ENCODE data around the gene CREB5. TPM values are rescaled to one million over a fixed set of nuclear protein-coding genes. Genes with fewer than 3 reads are reported as not detected.

CREB5 gene
- total and polyA plus RNA-seq, 9 donors, result 0.71 to 15.0 (median 2.7) TPM

GRCh38 chr7:28434510-28434909, 22.2 kb downstream of the CREB5 start:
- 54 to 71% (median 64%) methylated on average over 1 of the region's 1 CpG for WGBS, 3 donors
- TF ChIP-seq, protein P1, sequence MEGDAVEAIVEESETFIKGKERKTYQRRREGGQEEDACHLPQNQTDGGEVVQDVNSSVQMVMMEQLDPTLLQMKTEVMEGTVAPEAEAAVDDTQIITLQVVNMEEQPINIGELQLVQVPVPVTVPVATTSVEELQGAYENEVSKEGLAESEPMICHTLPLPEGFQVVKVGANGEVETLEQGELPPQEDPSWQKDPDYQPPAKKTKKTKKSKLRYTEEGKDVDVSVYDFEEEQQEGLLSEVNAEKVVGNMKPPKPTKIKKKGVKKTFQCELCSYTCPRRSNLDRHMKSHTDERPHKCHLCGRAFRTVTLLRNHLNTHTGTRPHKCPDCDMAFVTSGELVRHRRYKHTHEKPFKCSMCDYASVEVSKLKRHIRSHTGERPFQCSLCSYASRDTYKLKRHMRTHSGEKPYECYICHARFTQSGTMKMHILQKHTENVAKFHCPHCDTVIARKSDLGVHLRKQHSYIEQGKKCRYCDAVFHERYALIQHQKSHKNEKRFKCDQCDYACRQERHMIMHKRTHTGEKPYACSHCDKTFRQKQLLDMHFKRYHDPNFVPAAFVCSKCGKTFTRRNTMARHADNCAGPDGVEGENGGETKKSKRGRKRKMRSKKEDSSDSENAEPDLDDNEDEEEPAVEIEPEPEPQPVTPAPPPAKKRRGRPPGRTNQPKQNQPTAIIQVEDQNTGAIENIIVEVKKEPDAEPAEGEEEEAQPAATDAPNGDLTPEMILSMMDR (IDR thresholded peaks at IDR 0.05), result no peak
- TF ChIP-seq POLR2A (IDR thresholded peaks at IDR 0.05), result no peak
- TF ChIP-seq EP300 (IDR thresholded peaks at IDR 0.05), result no peak
- intact Hi-C loops (cut with DNase I), result no loop called here

DNA sequence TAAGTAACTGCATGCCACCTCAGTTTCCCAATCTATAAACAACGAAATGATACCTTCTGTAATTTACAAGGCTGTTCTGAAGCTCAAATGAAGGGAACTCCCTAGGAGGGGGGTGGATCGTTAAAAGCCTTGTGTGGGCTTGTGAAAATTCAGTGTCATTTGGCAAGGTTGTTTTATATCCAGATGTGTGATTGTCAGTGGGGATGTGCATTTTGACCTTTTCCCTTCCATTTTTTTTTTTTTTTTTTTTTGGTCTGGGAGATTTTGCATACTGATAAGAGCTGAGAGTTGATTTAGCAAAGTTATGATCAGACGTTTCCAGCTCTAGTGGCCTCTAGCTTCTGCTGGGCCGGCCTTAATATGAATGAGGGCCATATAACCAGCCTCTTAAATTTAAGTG, 22.8 kb downstream of the CREB5 start:
- 79 to 83% (median 81%) methylated on average over 4 of the region's 4 CpGs for WGBS, 3 donors
- intact Hi-C loops (cut with DNase I), result no loop called here
- DNase-seq, result no peak
- Histone ChIP-seq H3K27me3 (no peaks in the 10 kb centered on the region), H3K9me3 (no peaks in the 10 kb centered on the region), H3K4me1 (ENCODE audit: insufficient read depth) (no peaks in the 10 kb centered on the region), H3K36me3 (no peaks in the 10 kb centered on the region), H3K4me3 (no peak overlapping the region), H3K27ac (no peak overlapping the region)
- TF ChIP-seq POLR2A (IDR thresholded peaks at IDR 0.05) (no peak), EP300 (IDR thresholded peaks at IDR 0.05) (no peak)
- TF ChIP-seq, protein P1 (IDR thresholded peaks at IDR 0.05), result no peak

More at GRCh38 chr7:28434510-28434909, 22.2 kb downstream of the CREB5 start:
- Histone ChIP-seq H3K9me3 (no peaks in the 10 kb centered on the region), H3K27me3 (no peaks in the 10 kb centered on the region), H3K27ac (no peak overlapping the region), H3K4me1 (ENCODE audit: insufficient read depth) (no peaks in the 10 kb centered on the region), H3K4me3 (no peak overlapping the region), H3K36me3 (no peaks in the 10 kb centered on the region)
- DNase-seq, result no peak

DNA sequence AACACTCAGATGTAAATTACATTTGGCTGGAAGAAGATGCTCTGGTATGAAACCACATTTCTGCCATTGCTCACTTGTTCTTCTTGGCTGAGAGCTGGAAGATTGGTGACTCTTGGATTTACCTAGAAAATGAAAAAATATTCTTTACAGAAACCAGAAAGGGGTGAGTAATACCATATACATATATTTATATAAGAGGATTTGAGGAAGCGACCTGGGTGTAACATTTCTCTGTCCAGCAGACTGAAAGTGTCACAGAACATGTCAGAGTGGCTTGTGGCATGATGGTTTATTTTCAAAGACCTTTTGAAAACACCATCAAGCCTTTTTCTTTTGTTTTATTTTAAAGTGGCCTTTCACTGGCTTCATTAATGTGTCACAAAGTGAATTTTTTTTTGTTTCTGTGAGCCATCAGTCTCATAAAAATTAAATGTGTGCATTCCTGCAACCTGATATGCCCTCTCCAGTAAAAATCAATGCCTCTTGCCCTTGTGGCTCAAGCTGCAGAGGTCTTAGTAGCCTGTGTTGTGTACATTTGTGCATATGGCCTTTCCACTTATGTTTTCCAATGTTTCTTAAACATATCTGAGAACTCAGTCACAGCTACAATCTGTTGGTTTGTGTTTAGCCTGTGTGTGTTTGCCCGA, 23.5 kb downstream of the CREB5 start:
- H3K27ac ChIP-seq, result no peak overlapping the region
- no peaks in the 10 kb centered on the region for H3K36me3 ChIP-seq
- DNase-seq, result no peak
- H3K9me3 ChIP-seq, result no peaks in the 10 kb centered on the region
- no peaks in the 10 kb centered on the region for H3K4me1 ChIP-seq (ENCODE audit: insufficient read depth)
- intact Hi-C loops (cut with DNase I), result no loop called here
- H3K4me3 ChIP-seq, result no peak overlapping the region
- TF ChIP-seq, protein P1 (IDR thresholded peaks at IDR 0.05), result no peak
- TF ChIP-seq POLR2A (IDR thresholded peaks at IDR 0.05) (no peak), EP300 (IDR thresholded peaks at IDR 0.05) (no peak)
- H3K27me3 ChIP-seq, result no peaks in the 10 kb centered on the region
- WGBS, 3 donors, result 76 to 89% (median 86%) methylated on average over 2 of the region's 2 CpGs

DNA sequence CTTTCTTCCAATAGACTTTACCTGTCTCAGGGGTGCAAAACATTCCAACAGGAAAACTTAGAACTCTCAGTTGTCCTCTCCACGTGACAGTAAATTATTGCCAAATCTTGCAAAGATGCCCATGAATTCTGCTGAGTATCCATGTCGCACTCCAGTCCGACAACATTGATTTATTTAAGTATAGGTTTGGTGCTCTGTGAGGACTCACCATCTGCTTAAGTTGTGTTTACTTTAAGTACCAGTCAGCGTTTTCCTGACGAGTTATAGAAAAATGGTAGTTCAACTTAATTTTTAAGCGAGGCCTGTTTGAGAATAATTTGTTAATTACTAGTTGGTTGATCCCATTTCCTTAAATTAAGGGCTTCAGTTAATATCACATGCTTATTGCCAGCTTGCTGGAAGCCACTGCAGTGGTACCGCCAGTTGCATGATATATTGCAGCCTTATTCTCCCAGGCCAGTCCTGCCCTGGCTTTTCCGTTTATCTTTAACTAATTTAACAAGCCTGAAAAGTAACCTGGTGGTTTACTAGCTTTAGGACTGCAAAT, 27.8 kb downstream of the CREB5 start:
- TF ChIP-seq EP300 (IDR thresholded peaks at IDR 0.05), result no peak
- TF ChIP-seq, protein P1 (IDR thresholded peaks at IDR 0.05), result no peak
- TF ChIP-seq POLR2A (IDR thresholded peaks at IDR 0.05), result no peak
- Histone ChIP-seq H3K27ac (no peak overlapping the region), H3K4me1 (ENCODE audit: insufficient read depth) (no peaks in the 10 kb centered on the region), H3K27me3 (no peaks in the 10 kb centered on the region), H3K9me3 (no peaks in the 10 kb centered on the region), H3K36me3 (no peaks in the 10 kb centered on the region), H3K4me3 (no peak overlapping the region)
- DNase-seq, result no peak
- 83 to 91% (median 85%) methylated on average over 8 of the region's 8 CpGs for WGBS, 3 donors
- intact Hi-C loops (cut with DNase I), result no loop called here

Data from ovary (tissue), 9 donors.